NOMO-1 treated with DMSO at 0.1 percent for 48 hours (cell line): ENCODE results near the gene CGB3.
A peak's percentile ranks its signal among the peaks of the same experiment; 100 is the strongest.

Experiments
- DNase-seq: peaks from one replicate; lab custom pipeline; 2025; ENCODE audit not compliant: unreplicated experiment; lab: John Stamatoyannopoulos, UW

The CGB3 gene

GRCh38 chr19:48989701-48990291 is 34.3 kb downstream of the CGB3 start:
- no peak for DNase-seq

GRCh38 chr19:48988860-48989259 is 35.3 kb downstream of the CGB3 start:
- no peak for DNase-seq

DNA sequence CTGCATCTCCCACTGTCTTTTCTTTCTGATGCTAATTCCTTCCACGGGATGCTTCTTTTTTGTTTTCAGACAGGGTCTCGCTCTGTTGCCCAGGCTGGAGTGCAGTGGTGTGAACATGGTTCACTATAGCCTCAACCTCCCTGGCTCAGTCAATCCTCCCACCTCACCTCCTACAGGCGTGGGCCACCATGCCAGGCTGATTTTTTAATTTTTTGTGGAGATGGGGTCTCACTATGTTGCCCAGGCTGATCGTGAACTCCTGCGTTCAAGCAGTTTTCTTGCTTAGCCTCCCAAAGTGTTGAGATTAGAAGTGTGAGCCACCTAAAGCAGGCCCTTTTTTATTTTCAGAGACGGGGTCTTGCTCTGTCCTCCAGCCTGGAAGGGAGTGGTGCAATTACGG is 35.8 kb downstream of the CGB3 start:
- DNase-seq = no peak

DNA sequence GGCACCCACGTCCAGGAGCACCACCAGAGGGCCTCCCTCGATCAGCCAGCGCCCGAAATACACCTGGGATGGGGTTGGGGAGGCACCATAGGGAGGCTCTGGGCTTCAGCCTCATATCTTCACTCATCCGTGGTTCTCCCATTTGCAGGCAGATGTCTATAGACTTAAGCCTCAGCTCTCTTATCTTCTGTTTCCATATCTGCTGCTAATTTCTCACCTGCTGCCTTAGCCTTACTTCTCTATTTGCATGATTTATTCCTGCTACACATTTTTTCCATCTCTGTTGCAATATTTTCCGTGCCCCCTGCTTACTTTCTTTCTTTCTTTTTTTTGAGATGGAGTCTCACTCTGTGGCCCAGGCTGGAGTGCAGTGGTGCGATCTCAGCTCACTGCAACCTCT is 36.8 kb downstream of the CGB3 start:
- no peak for DNase-seq

DNA sequence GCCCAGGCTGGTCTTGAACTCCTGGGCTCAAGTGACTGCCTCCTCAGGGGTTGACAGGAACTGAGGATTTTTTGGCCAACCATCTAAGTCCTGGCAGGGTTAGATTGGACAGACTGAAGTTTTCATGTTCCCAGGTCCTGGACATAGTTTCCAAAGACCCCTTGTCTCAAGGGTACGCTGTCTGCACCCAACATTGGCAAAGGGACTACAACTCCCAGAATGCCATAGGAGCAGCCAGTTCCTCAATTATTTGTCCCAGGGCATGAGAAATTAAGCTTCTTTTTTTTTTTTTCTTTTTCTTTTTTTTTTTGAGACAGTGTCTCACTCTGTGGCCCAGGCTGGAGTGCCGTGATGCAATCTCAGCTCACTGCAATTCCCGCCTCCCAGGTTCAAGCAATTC is 37.9 kb downstream of the CGB3 start:
- no peak for DNase-seq

DNA sequence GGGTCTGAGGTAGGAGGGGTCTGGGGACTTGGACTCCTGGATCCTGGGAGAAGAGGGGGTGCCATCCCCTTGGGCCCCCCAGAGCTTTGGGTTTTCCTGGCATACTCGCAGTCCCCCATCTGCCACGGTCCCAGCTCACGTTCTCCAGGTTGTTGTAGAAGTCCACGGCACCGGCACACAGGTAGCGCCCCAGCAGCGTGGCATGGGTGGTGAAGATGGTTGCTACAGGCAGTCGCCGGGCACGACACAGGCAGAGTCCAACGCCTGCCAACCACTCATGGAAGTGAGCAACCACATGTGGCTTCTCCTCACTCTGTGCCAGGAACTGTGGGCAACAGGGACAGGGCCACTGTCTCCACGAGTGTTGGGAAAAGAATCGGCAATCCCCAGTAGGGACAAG is 38.4 kb downstream of the CGB3 start:
- no peak for DNase-seq

GRCh38 chr19:48982280-48982679 is 41.9 kb downstream of the CGB3 start:
- no peak for DNase-seq

DNA sequence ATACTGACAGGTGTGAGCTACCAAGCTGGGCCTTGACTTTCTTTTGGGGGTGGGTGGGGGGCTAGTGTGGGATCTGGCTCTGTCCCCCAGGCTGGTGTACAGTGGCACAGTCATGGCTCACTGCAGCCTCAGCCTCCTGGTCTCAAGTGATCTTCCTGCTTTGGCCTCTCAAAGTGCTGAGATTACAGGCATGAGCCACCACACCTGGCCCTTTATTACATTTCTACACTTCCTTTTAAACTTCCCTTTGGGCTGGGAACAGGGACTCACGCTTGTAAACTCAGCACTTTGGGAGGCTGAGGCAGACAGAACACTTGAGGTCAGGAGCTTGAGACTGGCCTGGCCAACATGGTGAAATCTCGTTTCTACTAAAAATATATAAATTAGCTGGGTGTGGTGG is 47.1 kb downstream of the CGB3 start:
- no peak for DNase-seq

DNA sequence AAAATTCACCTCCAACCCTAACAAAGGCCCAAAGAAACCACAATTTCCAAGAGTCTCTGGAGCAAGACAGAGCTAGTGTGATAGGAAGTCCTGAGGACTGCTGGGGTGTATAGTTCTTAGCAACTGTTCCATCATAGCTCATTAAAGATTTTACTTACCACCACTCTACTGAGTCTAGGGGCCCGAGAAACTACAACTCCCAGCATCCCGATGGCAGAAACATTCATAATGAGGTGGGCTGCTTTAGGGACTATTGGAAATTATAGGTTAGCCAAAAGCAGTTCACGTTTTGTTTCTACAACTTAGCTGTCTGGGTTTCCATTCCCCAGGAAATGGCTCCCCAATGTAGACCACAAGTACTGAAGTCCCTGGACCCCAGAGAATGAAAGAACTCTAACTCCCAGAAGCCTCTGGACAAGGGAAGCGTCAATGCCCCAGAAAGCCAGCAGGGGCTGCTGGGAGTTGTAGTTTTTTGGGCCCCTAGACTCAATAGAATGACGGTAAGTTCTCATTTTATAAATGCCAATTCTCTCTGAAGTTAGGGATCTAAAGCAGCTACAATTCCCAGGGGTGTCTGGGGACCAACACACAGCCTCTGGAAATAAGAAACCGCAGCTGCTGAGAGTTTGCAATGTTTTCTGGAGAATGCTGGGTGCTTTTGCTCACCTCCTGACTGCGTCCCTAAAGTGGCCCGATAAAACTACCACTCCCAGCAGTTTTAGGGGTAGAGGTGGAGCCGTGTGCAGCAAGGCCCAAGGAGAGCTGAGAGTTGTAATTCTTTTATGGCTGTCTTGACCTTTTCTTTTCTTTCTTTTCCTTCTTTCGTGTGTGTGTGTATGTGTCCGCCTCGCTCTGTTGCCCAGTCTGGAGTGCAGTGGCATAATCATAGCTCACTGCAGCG is 47.9 kb downstream of the CGB3 start:
- DNase-seq = peak; percentile 8
